Large intestine (tissue), 3 donors: ENCODE data around the gene HES7. TPM values are rescaled to one million over a fixed set of nuclear protein-coding genes. Genes with fewer than 3 reads are reported as not detected.

Experiments used
- DNase-seq, 2 donors: peaks; one replicate each; pipeline versions ENCODE4 v3.0.0 to v3.0.0-alpha.2; 2013
- H3K27ac ChIP-seq: one replicate; pipeline ENCODE4 v1.5.1; 2013; ENCODE audit warnings: low read length
- H3K27me3 ChIP-seq: 2 replicates; pipeline ENCODE4 v1.6.1; 2013; ENCODE audit warnings: low read length; ENCODE audit not compliant: control insufficient read depth, insufficient read depth
- H3K36me3 ChIP-seq: 2 replicates; pipeline ENCODE4 v1.6.1; 2013; ENCODE audit warnings: low read length; ENCODE audit not compliant: control insufficient read depth, insufficient read depth
- H3K4me1 ChIP-seq: one replicate; pipeline ENCODE4 v1.6.1; 2013; ENCODE audit warnings: low read length; ENCODE audit not compliant: control insufficient read depth, insufficient read depth
- H3K4me3 ChIP-seq: one replicate; pipeline ENCODE4 v1.5.1; 2013; ENCODE audit warnings: low read length
- H3K9me3 ChIP-seq: one replicate; pipeline ENCODE4 v1.6.1; 2013; ENCODE audit warnings: mild to moderate bottlenecking, low read depth, low read length, moderate library complexity; ENCODE audit not compliant: control insufficient read depth
- WGBS: methylation state at CpG from one replicate; pipeline ENCODE4 v1.1.5; 2013; ENCODE audit warnings: low lambda C conversion rate; ENCODE audit not compliant: insufficient coverage; 5-methylcytosine and 5-hydroxymethylcytosine counted together
- polyA plus RNA-seq: library from polyadenylated mRNA; unstranded; fragments of 120-200 nt; gene quantifications from one replicate; pipeline ENCODE4 v1.2.1, GENCODE V29; 2013

The HES7 gene
- polyA plus RNA-seq, 1 donor: 0.16 TPM

GRCh38 chr17:8071496-8071895 is 52.4 kb downstream of the HES7 start:
- Histone ChIP-seq H3K4me3 (no peak overlapping the region), H3K27ac (no peak overlapping the region), H3K36me3 (no peaks in the 10 kb centered on the region), H3K9me3 (peaks cover 6% of the 10 kb centered on the region), H3K4me1 (peaks cover 36% of the 10 kb centered on the region), H3K27me3 (peaks cover 76% of the 10 kb centered on the region)
- DNase-seq: no peak
- no CpG with 5 or more reads among the region's 12 CpGs for WGBS

Other genes with a start within 250 kb of the HES7 start
- gene CHD3, start 235.3 kb downstream of the HES7 start, polyA plus RNA-seq: 73.8 TPM
- 3.7 TPM for gene RNF227, start 207.8 kb downstream of the HES7 start, polyA plus RNA-seq
- 5.3 TPM for gene KCNAB3, start 194.2 kb downstream of the HES7 start, polyA plus RNA-seq
- 101 TPM for gene TRAPPC1, start 192.2 kb downstream of the HES7 start, polyA plus RNA-seq
- 30.1 TPM for gene CNTROB, start 191.9 kb downstream of the HES7 start, polyA plus RNA-seq
- 1.3 TPM for gene GUCY2D, start 121.5 kb downstream of the HES7 start, polyA plus RNA-seq
- 0.46 TPM for gene ALOX15B, start 85.0 kb downstream of the HES7 start, polyA plus RNA-seq
- 2.8 TPM for gene ALOX12B, start 36.4 kb downstream of the HES7 start, polyA plus RNA-seq
- gene ALOXE3, start 5.6 kb downstream of the HES7 start, polyA plus RNA-seq: 0.01 TPM
- 27.2 TPM for gene PER1, start 28.3 kb upstream of the HES7 start, polyA plus RNA-seq
- gene VAMP2, start 38.8 kb upstream of the HES7 start, polyA plus RNA-seq: 95.0 TPM
- gene TMEM107, start 52.3 kb upstream of the HES7 start, polyA plus RNA-seq: 11.4 TPM
- 6.3 TPM for gene BORCS6, start 66.1 kb upstream of the HES7 start, polyA plus RNA-seq
- 22.6 TPM for gene AURKB, start 86.5 kb upstream of the HES7 start, polyA plus RNA-seq
- 25.3 TPM for gene CTC1, start 124.0 kb upstream of the HES7 start, polyA plus RNA-seq
- 25.3 TPM for gene PFAS, start 125.2 kb upstream of the HES7 start, polyA plus RNA-seq
- 25.9 TPM for gene RANGRF, start 164.6 kb upstream of the HES7 start, polyA plus RNA-seq
- gene SLC25A35, start 171.3 kb upstream of the HES7 start, polyA plus RNA-seq: 2.3 TPM
- 5.7 TPM for gene ARHGEF15, start 186.1 kb upstream of the HES7 start, polyA plus RNA-seq
- gene ODF4, start 215.7 kb upstream of the HES7 start, polyA plus RNA-seq: not detected